Right renal cortex interstitium (tissue), 3 donors: ENCODE data around the gene BLM. TPM values are rescaled to one million over a fixed set of nuclear protein-coding genes. Genes with fewer than 3 reads are reported as not detected.

Source experiments
- DNase-seq, 3 donors: peaks; one replicate each; pipeline ENCODE4 v3.0.0-alpha.2; 2013; ENCODE audit warnings: low read depth in 3 of 3, low spot score in 2 of 3
- polyA plus RNA-seq, 3 donors: library from polyadenylated mRNA; unstranded; fragments of 120-200 nt; gene quantifications; one replicate each; pipeline ENCODE4 v1.2.1, GENCODE V29; 2013; ENCODE audit not compliant: insufficient read length in 3 of 3

The BLM gene
- polyA plus RNA-seq, 3 donors: 11.3 to 13.9 (median 12.9) TPM

DNA sequence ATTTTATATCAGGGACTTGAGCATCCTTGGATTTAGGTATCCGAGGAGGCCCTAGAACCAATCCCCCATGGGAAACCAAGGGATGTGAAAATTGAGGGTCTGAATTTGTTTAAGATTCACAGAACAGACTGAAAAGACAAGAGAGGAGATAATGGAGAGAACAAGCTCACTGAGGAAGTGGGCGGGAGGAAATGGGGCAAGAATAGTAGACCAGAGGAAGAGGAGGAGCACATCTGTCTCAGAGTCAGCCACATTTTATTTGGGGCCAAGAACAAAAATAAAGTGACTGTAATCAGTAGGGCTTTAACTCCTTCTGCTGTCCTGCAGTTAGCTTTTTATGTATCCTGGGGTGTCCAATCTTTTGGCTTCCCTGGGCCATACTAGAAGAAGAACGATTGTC, 63.8 kb downstream of the BLM start:
- DNase-seq: no peak

DNA sequence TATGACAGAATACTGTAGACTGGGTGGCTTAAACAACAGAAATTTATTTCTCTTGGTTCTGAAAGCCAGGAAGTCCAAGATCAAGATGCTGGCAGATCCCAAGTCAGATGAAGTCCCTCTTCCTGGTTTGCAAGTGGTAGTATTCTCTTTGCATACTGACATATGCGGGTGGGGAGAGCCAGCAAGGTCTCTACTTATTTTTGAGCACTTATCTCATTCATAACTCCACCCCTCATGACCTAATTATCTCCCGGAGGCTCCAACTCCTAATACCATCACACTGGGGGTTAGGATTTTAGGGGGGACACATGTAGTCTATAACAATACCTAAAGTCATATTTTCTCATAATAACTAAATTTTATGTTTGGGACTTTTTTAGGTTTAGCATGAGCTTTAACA, 65.3 kb downstream of the BLM start:
- DNase-seq: no peak

DNA sequence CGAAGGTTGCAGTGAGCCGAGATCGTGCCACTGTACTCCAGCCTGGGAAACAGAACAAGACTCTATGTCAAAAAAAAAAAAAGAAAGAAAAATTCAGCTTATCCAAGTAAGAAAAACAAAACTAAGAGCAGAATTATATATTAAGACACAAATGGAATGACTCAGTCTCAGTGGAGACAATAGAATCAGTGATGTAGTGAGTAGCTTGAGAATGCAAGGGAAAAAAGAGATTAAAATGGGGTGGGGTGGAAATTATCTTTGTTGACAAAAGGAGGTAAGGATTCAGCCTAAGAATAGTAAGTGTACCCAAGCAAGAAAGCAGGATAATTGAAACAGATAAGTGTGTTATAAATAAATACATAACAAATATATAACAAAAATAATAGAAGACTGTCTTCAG, 70.7 kb downstream of the BLM start:
- DNase-seq: no peak

DNA sequence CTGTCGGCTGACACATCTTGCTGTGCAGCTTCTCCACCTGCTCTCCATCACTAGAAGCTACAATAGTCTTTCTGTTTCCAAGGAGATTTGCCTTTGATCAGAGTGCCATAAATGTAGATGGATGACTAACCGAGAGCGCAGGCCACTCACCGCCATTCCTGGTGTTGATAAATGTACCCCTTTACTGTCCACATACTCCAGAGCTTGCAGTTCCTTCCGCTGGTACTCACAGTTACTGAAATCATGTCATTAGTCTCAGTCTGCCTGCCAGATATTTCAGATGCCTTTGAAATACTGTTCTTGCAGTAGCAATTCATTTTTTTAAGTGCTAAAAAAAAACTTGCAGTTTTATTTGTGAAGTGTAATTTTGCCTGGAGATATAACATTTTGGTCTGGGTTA, 72.3 kb downstream of the BLM start:
- DNase-seq: no peak

DNA sequence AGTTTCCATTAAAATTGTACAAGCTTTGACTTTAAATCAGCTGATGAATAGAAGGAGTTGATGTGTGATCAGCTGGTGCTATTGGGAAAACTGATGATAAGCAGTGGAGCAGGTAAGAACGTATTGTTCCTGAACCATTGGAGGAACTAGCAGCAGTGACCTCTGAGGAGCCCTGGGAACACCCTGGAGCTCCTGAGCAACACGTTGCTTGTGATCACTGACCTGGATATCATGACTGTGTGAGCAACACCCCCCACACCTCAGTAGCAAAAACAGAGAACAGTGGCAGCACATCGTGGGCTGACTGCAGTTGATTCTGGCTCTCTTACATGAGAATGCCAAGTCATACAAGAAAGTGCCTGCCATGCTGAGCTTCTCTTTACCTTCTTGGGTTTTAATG, 72.9 kb downstream of the BLM start:
- no peak for DNase-seq

DNA sequence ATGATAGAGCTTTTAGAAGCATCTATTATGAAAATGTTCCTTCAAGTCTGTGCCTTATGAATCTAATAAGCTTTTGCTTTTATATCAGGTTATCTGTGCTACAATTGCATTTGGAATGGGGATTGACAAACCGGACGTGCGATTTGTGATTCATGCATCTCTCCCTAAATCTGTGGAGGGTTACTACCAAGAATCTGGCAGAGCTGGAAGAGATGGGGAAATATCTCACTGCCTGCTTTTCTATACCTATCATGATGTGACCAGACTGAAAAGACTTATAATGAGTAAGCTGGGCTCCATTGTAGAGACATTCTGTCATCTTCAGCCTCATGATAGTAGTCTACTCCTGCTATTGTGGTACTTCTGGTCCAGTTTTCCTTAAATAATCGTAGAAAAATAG, 73.4 kb downstream of the BLM start:
- DNase-seq: no peak

DNA sequence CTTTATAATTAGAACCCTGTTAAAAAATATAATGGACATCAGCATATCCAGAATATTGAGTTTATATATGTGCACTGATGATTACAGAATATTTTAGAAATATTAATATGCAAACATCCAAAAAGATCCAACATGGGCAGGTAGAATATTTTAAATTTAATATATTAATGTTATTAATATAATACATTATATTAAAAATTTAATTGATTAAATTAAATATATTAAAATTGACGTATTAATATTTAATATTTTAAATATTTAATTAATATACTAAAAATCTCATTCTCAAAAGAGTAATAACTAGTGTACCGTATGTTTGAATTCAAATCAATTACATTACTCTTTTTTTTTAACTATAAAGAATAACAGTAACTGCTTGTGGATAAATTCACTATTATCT, 77.4 kb downstream of the BLM start:
- DNase-seq: no peak

DNA sequence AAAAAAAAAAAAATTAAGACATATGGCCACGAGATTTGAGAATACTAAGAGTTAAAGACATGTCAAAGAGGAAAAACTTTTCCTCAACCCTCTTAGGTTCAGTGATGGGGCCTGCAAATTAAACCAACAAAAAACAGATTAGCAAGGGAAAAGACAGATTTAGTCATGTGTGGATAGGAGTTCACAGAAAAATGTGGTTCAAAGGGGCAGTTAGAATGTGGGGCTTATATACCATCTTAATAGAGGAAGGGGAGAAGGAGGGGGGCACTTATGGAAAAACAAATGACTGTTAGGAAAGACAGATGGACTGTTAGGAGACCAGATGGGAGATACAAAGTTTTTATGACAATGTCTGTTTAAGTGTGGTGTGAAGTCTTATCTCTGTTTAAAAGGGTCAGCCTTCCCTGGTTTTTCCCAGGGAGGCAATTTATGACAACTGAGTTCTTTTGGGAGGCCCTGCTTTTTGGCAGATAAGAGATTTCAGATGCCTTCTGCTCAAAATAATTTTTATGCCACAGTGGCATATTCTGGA, 82.6 kb downstream of the BLM start:
- no peak for DNase-seq

DNA sequence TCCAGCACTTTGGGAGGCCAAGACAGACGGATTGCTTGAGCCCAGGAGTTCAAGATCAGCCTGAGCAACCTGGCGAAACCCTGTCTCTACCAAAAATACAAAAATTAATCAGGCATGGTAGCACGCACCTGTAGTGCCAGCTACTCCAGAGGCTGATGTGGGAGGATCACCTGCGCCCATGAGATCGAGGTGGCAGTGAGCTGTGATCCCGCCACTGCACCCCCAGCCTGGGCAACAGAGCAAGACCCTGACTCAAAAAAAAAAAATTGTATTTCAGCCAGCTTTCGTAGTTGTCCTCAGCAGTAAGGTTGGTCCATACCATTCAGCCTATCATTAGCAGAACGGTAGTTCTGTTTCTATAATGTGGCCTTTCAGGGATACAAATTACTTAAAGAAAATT, 84.7 kb downstream of the BLM start:
- DNase-seq: no peak

DNA sequence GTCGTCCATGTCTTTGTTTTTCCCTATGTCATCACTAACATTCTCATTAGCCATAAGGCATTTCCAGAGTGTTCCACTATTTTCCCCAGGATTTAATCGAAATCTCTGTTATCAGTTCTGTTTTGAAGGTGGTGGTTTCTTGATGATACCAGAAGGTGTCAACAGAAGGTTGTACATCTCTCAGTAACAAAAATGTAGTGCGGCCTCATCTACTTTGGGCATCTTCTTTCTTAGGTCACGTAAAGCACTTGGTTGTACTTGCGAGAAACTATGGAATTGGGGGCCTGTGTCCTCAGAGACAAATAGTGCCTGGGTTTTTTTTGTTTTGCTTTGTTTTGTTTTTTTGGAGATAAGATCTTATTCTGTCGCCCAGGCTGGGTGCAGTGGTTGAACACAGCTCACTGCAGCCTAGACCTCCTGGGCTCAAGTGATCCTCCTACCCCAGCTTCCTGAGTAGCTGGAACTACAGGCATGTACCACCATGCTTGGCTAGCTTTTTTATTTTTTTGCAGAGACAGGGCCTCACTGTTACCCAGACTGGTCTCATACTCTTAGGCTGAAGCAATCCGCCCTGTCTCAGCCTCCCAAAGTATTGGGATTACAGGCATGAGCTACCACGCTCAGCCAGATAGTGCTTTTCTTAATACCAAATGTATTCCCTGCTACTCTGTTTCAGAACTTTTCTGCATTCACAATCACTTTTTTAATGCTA, 90.1 kb downstream of the BLM start:
- no peak for DNase-seq

DNA sequence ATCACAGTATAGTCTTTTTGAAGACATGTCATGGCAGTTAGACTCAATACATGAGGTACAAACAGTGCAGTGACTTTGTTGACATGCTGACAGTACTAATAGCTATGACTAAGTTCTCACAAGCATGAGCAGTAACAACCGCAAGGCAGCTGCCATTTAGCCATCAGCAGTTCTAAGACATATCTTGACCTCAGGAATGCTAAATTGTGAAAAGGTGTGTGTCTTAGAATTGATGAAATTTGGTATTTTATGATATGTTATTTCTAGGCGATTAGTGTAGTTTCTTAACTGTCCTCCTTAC, 90.6 kb downstream of the BLM start:
- DNase-seq: no peak

DNA sequence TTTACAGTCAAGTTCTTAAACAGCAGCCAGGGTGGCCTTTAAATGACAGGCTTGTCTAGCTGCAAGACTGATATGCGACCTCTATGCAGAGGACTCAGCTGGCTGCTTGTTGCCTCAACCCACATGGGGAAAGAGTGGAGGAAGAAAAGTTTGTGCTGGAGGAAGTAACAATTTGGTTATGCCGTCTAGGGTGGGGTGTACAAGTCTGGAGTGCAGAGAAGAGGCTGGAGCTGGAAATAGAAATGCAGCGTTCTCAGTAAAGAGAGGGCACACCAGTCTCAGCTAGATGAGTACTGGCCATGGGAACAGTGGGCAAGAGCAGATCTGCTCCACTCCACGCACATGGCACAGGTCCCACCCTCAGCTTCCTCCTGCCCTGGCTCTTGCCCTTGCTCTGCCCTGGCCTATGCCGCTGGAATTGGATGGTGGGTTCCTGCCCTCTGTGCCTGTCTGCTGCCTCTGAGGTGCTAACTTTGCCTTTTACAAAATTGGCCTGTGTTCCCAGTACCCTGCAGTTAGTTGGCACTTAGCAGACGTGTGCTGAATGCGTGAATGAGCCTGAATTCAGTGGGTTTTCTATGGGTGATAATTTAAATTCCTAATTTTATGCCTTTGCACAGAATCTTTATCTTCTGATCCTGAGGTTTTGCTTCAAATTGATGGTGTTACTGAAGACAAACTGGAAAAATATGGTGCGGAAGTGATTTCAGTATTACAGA, 91.5 kb downstream of the BLM start:
- no peak for DNase-seq

DNA sequence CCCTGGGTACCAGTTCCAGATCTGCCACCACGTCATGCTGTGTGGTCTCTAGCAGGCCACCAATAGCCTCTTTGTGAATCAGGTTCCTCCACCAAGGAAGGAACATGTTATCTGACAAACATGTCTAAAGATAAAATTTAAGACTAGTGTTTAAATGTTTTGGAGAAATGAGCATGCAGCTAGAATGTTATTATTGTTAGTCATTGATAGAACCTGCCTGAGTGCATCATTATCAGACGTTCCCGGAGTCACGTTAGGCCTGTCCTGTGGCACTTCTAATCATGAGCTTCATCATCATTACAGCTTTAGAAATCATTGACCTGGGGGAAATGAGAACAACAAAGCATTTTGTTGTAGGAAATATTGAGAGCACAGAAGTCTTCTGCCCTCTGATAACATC, 92.4 kb downstream of the BLM start:
- no peak for DNase-seq

DNA sequence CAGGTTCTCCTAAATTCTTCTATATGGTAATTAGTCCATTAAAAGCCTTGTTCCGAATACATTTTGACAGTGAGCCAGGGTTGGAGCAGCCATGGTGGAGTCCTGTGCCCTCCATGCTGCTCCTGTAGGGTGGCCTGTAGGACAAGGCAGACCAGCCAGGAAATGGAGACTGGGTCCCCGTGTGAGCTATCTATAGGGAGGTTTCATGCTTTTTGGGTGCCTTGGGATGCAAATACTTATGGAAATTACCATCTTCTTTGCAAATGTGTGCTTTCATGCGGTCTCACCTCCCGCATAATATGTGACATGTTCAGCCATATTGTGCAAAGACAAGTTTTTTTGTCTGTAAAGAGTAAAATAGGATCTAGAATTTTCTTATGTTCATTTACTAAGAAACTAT, 93.2 kb downstream of the BLM start:
- no peak for DNase-seq

DNA sequence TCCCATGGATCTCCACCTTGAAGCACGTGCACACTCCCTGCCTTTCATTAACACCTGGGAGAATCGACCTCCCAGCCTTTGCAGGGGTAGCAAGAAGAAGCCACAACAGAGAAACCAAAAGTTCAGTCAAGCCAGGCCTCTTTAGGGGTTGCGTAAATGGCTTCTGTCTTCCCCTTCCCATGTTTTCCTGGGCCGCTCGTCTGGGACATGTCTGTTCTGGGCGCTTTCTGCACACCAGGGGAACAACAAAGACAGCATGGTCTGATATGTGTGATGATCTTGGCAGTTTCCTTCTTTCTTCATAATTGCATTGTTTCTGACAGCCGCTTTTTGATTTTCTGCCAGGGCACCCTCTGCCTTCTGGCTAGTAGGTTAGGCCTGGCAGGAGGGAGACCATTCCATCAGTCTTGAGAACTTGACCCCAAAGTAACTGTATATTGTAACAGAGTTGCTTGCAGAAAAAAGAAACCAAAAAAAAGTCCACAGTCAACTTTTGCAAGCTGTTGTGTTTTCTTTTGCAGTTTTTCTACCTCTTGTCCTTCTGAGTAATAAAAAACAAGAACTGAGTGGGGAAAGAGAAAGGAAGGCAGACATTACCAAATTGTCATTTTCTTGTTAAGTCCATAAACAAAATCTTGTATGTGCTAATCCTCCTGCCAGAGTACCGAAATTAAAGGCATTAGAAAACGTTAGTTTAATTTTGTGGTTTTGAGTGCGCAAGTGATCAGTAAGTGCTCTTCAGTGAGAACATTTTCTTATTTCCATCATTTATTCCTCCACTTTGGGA, 95.2 kb downstream of the BLM start:
- DNase-seq: no peak

DNA sequence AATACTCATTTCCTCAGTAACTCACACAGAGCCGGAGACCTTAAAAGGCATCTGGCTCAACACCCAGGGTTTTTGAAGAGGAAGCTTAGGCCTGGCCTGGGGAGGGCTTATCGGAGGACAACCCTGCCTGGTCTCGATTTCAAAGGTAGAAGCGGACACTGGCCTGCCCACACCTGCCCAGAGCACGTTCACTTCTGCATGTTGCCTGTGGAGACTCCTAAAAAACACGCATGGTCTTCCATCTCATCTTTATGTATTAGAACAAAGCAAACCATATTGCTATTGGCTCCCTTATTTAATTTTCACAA, 95.8 kb downstream of the BLM start:
- DNase-seq: no peak

DNA sequence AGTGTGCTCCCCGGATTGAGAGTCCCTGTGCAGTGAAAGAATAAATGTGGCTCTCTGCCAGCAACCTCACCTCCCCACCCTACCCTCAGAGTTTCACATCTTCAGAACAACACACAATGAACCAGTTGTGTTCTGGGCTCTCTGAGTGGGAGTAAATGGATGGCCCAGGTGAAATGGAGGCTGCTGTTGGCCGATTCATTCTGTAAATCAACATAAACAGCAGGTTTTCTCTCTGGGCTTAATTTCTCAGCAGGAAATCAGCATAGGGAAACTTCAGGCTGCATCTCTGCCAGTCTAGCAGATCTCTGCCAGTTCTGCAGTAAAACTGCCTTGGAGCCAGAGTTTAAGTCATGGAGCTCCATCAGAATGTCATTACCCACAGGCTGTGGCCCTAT, 96.6 kb downstream of the BLM start:
- no peak for DNase-seq

DNA sequence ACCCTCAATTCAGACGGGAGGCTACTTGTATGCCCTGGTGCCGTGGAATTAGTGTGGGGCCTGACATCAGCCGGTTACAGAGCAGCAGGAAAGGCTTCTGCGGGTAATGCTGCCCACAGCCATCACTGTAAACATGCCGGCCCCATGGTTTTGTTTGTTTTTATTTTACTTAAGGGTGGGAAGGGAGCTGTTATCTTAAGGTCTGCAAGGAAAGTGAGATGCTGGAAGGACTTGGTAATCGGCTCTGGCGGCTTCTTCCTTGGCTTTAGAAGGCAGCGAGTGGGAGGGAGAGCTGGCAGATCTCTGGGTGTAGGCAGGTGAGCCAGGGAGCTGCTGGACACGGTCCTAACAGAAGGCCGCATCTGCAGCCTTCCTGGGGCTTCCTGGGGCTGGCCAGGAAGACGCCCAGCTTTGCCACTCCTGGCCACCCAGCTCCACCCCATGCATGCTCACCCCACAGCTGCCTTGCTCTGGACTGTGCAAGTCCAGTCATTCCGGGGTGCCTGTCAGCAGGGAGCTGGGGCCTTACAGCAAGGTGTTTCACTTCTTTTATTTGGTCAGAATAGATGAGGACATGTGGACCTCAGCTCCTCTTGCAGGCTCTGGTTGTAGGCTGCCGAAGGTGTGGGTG, 97.2 kb downstream of the BLM start:
- no peak for DNase-seq

DNA sequence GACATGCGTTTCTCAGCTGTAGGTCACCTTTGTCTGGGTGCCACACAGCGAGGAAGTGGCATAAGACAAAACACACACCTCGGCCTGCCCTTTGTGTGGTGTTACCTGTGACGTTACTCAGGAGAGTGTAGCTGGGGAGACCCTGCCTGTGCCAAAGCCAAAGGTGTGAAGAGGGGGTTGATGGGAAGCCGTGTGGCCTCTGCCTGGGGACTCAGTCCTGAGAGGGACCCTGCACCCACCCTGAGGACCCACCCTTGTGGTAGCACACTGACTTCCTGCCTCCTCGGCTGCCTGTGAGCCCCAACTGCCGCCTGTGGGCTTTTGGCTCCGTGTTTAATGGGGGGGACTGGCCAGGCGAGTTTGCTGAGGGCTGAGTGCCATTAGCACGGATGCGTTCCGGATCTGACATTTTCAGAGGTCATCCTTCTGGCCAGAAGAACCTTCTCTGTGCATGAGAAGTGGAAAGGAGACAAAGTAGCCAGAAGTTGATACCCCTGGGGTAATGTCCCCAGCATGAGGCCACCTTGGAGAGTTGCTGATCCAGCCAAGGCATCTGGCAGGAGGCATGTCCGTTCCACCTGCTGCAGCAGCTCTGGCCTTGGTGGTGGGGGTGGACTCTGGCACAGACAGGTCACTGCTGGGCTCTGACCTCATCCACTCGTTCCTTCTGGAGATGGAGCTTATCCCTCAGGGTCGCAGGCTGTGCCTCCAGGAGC, 99.4 kb downstream of the BLM start:
- DNase-seq: no peak

DNA sequence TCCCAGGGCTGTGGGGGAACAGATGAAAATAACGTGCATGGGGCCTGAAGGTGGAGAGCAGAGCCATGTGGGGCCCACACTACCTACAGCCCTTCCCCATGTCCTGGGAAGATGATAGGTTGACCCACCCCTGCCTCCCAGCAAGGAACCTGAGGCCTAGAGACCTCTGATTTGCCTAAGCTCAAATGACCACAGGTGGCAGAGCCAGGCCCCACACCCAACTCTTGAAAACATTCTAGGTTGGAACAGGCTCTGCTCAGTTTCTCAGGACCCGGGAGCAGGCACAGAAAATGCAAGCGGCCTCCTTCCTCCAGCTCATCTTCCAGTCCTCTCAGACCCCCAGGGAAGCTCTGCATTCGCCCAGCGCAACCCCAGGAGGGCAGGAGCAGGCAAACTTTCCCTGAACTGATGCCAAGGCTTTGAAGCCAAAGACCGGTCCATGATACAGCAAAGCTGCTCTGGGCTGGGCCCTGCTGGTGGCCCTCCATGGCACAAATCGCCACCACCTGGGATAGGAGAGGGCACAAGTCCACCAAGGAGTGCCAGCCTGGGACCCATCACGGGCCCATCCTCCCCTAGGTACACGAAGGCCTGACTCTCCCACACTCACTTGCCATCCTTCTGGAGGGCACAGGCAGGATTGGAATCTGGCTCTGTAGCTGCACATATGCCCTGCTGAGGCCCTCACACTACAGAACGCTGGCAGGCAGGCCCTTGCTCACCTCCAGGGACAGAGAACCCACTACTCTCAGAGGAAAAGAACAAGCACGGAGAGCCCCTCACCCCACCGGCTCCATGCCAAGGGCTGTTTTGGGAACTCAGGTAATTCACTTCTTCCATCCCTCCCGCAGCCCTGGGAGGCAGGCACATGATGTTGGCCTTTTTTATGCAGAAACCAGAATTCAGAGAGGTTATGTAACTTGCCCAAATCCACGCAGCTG, 100.2 kb downstream of the BLM start:
- no peak for DNase-seq
